GM18867 (cell line): Measurements from ENCODE around the gene TTLL9.

Experiments used
- ATAC-seq: cut with Tn5 transposase; IDR thresholded peaks from one replicate; pipeline ENCODE4 v1.9.1; 2021; ENCODE audit warnings: mild to moderate bottlenecking, moderate library complexity; ENCODE audit not compliant: unreplicated experiment

Gene TTLL9

GRCh38 chr20:31877684-31878083 is 7.2 kb downstream of the TTLL9 start:
- no peak for ATAC-seq

DNA sequence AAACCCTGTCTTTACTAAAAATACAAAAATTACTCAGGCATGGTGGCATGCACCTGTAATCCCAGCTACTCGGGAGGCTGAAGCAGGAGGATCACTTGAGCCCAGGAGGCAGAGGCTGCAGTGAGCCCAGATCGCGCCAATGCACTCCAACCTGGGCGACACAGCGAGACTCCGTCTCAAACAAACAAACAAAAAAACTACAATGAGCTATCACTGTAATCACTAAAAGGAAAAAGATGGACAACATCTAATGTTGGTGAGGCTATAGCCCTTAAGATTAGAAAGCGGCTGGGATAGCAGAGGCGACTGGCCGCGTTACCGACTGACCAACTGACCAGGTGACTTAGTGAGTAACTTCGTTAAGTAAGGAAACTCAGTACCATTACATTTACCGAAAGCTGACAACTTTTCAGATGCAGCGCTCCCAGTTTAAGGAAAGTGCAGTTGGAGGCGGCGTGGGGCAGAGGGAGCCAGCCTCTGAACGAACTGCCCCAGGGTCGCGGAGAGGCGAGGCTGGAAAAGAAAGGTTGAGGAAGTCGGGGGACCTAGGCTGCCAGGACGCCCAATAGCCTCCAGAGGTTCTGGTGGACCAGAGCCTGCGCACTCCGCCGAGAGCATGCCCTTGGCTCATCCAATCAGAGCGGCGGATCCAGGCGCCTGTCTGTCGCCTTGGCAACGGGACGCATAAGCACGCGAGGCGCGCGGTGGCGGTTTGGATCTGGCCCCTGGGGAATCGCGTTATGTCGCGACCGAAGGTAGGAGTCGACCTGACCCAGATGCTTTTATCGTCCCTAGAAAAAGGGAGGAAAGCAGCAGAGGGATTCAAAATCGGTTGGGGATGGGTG is 8.9 kb downstream of the TTLL9 start:
- ATAC-seq: peak; percentile 92

- no peak for ATAC-seq
Observed at GRCh38 chr20:31881945-31882344, 11.5 kb downstream of the TTLL9 start.

DNA sequence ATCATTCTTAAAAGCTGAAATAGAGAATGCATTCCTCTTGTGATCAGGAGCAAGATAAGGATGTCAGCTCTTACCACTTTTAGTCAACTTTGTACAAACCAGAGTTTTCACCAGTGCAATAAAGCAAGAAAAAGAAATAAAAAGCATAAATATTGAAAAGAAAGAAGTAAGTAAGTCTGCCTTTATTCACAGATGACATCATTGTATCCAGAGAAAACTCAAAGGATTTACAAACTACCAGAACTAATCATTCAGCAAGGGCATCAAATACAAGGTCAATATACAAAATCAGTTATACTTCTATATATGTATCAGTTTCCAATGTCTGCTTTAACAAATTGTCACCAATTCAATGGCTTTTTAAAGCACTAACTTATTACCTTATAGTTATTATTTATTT is 13.4 kb downstream of the TTLL9 start:
- ATAC-seq: no peak

GRCh38 chr20:31890646-31891045 is 20.2 kb downstream of the TTLL9 start:
- ATAC-seq: no peak

GRCh38 chr20:31894980-31895675 is 24.7 kb downstream of the TTLL9 start:
- ATAC-seq: peak; percentile 92

DNA sequence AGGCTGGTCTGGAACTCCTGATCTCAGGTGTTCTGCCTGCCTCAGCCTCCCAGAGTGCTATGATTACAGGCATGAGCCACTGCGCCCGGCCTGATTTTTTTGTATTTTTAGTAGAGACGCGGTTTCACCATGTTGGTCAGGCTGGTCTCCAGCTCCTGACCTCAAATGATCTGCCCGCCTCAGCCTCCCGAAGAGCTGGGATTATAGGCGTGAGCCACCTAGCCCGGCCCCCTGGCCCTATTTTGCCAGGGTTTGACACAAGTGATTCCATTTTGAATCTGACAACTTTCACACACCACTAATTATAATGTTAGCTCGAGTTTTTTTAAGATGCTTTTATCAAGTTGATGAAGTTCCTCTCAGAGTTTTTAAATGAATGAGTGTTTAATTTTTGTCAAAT is 25.6 kb downstream of the TTLL9 start:
- no peak for ATAC-seq

- ATAC-seq: no peak
Observed at GRCh38 chr20:31897541-31897940, 27.1 kb downstream of the TTLL9 start.

GRCh38 chr20:31901615-31902014 is 31.2 kb downstream of the TTLL9 start:
- ATAC-seq: no peak

DNA sequence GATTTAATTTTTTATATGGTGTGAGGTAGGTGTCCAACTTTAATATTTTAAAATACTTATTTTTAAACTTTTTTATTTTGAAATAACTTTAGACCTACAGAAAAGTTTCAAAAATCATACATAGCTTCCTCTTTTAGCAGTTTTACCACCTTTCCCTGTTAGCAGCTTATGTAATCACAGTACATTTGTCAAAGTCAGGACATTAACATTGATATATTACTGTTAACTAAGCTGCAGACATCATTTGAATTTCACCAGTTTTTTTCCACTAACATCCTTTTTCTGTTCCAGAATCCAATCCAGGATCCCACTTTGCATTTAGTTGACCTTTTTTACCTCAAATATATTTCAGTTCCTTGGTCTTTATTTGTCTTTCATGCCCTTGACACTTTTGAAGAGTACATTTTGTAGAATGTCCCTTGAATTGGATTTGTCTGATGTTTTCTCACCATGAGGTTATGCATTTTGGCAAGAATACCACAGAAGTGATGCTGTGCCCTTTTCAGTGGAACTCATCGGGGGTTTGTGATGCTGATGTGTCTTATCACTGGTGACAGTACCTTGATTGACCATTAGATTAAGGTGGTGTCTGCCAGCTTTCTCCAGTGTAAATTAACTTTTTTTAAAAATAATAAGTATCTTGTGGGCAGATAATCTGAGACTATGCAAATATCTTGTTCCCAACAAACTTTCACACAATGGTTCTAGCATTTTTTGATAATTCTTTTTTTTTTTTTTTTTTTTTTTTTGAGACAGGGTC is 33.4 kb downstream of the TTLL9 start:
- ATAC-seq: no peak

- ATAC-seq: no peak
Observed at GRCh38 chr20:31906001-31906400, 35.6 kb downstream of the TTLL9 start.

- ATAC-seq: no peak
Observed at GRCh38 chr20:31907046-31907445, 36.6 kb downstream of the TTLL9 start.

- no peak for ATAC-seq
Observed at GRCh38 chr20:31908016-31908415, 37.6 kb downstream of the TTLL9 start.

DNA sequence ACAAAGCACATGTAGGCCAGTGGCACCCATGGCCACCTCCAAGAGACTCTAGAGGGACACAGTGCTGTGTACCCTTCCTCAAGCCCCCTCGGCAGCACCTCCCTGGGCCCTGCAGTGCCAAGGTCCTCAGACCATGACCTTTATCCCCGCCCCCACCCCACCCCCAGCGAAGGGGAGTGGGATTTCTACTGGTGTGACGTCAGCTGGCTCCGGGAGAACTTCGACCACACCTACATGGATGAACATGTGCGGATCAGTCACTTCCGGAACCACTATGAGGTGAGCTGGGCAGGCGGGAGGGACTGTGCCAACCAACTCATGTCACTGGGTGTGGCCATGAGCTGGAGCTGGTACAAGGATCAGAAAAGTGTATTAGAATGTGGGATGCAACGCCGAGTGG is 38.0 kb downstream of the TTLL9 start:
- no peak for ATAC-seq

DNA sequence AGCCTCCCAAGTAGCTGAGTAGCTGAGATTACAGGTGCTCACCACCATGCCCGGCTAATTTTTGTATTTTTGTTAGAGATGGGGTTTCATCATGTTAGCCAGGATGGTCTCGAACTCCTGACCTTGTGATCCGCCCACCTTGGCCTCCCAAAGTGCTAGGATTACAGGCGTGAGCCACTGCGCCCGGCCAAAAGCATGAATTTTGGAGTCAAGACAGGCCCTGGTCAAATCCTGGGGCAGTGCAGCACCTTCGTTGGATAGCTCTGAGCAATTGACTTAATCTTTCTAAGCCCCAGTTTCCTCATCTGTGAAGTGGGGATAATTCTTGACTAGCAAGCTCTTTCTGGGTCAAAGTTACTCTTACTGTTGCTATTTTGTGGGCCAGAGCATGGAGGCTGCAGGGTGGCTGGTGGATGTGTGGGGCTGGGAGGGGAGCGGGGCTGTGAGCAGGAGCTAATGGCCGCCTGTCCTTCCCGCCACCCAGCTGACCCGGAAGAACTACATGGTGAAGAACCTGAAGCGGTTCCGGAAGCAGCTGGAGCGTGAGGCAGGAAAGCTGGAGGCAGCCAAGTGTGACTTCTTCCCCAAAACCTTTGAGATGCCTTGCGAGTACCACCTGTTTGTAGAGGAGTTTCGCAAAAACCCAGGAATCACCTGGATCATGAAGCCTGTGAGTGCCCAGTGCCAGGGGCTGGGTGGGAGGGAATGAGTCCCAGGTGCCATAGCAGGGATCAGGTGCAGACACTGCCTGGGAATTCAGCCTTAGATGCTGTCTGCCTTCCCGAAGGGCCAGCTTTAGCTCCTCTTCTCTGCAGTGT is 39.0 kb downstream of the TTLL9 start:
- no peak for ATAC-seq

DNA sequence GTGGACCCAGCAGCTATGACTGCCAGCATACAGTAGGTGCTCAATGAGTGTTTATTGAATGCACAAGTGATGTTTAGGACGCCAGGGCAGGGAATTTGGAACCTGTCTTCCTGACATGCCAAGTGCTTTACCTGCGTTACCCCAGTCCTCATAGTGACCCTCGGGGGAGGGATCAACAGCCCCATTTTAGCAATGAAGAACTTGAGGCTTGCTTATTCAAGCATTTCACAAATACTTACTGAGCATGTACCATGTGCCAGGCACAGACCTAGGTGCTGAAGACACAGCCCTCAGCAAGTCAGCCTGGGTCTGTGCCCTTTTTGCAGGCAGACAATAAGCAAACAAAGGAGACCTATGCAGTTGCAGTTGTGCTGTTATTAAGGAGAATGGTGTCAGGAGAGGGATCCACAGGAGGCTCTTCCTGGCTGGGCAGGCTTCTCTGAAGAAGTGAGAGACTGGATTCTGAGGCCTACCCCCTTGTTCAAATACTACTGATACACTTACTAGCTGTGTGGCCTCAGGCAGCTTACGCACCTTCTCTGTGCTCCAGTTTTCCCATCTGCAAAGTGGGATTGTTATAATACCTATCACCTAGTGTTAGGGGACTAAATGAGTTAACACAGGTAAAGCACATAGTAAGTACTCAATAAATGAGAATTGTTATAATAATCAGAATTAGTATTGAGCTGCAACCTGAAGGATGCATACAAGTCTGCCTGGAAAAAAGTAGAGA is 39.8 kb downstream of the TTLL9 start:
- ATAC-seq: no peak

DNA sequence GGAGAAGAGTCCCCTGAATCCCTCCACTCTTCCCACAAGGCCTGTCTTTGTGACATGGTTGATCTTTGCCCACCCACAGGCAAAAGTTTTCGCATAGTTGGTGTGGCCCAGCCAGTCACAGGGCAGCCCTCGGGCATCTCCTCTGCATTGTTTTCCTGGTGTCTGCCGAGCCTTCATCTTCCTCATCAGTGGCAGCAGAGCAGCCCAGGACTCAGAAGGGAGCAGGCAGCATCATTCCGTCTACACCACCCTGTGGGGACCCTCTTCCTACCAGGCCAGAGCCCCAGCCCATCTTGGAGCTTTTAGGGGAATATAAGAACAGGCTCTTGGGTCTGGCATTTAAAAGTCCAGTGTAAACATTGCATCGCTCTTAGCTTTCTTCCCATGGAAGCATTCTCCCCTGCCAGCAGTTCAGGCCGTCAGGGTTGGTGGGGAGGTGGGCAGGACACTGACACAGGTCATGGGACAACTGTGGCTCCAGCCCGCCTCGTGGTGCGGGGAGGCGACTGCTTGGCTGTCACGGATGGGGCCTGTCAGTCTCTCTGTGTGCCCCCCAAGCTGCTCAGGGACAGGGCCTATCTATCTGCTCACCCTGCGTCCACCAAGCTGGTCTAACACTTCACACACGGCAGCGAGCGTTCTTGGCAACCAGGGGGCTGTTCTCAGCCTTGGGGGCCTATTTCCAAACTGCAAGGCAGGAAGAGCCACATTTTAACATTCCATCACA is 43.2 kb downstream of the TTLL9 start:
- ATAC-seq: no peak

DNA sequence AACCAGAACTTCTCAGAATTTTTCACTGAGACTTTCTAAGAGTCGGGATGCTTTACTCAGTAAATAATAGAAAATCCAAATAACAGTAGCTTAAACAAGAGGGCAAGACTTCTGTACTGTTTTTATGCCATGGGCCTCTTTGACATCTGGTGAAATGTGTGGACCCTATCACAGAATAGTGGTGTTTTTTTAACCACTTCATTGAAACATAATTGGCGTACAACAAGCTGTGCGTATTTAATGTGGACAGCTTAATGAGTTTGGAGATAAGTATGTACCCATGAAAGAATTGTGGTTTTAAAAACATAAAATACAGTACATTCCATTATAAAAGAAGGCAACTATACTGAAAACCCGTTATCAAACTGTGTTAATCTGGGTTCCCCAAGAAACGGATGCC is 43.7 kb downstream of the TTLL9 start:
- ATAC-seq: no peak

- no peak for ATAC-seq
Observed at GRCh38 chr20:31915491-31916280, 45.3 kb downstream of the TTLL9 start.
